Measurements from ENCODE around the gene ADRM1. TPM values are rescaled to one million over a fixed set of nuclear protein-coding genes. Genes with fewer than 3 reads are reported as not detected.

ADRM1 gene
- polyA plus RNA-seq, 12 donors = 37.5 to 62.4 (median 46.7) TPM; not detected in 1

GRCh38 chr20:62336775-62337557 lies 34.2 kb downstream of the ADRM1 start:
- DNase-seq = no peak

GRCh38 chr20:62337558-62338293 lies 34.9 kb downstream of the ADRM1 start:
- DNase-seq = no peak

DNA sequence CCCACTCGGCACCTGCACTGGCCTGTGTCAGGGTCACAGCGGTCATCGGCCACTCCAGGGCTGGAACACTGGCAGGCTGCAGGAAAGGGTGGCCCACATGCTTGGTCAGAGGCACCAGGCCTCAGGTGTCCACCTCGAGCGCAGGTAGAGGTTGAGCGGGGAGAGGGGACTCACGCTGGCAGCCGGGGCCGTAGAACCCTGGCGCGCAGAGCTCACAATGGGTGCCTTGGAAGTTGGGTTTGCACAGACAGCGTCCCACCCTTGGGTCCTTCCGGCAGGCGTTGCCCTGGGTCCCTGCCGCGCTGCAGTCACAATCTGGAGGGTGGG lies 35.5 kb downstream of the ADRM1 start:
- DNase-seq = no peak

DNA sequence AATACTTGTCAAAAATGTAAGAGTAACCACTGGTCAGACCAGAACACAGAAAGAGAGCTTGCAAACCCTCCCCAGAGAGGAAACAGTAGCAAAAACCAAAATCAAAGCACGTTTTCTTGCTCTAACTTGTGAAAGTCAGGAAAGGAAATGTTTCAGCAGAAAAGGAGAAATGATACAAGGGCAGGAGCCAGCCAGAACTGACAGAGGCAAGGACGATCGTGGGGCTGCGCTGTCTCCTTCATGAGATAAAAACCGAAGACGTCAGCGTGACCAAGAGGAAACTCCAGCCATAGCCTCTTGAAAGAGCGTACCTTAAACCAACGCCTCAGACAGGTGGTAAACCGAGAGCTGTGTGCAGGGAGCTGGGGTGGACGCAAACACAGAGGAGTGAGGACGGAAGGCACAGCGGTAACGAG lies 36.9 kb downstream of the ADRM1 start:
- DNase-seq = no peak

DNA sequence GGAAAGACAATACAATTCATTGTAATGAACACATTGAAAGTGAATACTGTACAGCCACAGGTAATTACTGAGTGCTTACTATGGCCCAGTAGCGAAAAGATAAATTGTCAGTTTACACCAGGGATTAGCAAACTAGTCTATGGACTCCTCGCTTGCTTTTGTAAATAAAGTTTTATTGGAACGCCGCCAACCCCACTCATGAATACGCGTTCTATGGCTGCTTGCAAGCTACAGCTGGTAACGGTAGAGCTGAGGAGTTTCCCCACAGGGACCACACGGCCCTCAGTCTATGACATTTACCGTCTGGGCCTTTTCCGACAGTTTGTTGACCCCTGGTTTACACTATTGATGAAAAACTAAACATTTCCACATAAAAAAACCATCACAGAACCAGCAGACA lies 40.1 kb downstream of the ADRM1 start:
- DNase-seq = no peak

GRCh38 chr20:62344092-62344491 lies 41.3 kb downstream of the ADRM1 start:
- no peak for DNase-seq

DNA sequence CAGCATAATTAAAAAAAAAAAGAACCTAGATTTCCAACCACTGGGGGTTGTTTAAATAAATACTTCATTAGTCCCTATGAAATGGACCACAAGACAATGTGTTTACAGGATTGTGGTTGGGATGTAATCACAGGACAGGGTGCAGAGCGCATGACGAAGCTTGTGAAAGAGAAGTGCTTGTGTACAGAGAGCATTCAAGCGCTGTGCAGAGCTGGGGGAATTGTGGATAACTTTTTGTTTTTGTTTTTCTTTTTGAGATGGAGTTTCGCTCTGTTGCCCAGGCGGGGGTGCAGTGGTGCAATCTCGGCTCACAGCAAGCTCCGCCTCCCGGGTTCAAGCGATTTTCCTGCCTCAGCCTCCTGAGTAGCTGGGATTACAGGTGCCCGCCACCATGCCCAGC lies 42.0 kb downstream of the ADRM1 start:
- DNase-seq = no peak

DNA sequence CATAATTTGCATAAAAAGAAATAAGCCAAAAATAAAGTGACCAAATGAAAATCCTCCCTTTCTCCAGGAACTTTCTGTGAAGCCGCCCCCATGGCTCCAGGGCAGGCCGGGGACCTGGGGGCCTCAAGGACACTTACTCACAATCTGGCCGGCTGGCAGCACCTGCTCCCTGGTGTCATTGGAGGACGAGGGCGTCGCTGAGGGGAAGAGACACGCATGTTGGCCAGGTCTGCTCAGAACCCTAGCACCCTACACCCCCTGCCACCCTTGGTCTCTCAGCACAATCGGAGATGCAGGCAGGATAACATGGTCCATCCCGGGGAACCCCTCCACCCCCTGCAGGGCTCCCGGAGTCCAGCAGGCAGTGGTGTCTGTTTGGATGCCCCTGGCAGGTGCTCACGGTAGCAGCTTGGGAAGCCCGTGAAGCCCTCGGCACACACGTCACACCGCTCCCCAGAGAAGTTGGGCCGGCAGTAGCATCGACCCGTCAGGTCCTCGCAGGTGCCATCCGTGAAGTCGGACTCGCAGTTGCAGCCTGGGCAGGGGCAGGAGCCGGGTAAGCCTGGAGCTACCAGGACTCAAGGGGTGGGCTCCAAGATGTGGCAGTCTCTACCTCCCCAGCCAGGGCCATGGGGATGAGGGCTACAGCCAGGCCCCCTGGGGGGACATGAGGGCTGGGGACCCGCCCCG lies 43.0 kb downstream of the ADRM1 start:
- DNase-seq = no peak

GRCh38 chr20:62346398-62347150 lies 43.8 kb downstream of the ADRM1 start:
- DNase-seq = no peak

- no peak for DNase-seq
Measured at GRCh38 chr20:62347151-62347404, 44.3 kb downstream of the ADRM1 start.

DNA sequence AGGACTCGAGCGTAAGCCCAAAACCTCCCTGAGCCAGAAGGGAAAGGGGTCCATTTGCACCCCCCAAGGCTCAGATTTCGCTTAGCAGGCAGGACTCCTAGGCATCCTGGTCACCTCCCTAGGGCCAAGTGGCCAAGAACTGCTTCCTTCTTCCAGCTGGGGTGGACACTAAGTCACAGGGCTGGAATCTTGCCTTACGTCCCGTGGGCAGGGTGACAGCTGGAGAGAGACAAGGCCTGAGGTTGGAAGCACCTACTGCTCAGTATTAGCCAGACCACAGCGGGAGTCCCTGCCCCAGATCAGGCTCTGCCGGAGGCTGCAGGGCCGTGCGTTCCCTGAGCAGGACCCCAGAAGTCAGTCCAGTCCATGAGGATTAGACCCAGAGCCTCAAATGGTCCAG lies 44.6 kb downstream of the ADRM1 start:
- DNase-seq = no peak

DNA sequence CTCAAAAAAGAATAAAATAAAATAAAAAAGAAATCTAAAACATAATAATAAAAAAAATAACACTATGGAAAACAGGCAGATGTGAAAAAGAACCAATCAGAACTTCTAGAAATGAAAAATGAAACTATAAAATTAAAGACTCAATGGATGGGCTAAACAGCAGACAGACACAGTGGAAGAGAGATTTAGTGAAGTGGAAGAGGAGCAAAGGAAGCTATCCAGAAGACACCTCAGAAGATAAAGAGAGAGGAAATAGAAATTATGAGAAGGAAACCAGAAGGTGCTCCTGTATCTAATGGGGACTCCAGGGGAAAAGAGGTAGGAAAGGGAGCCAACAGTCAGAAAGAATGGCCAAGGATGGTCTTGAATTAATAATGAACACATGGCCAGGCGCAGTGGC lies 45.8 kb downstream of the ADRM1 start:
- no peak for DNase-seq

- no peak for DNase-seq
Measured at GRCh38 chr20:62349556-62350097, 46.8 kb downstream of the ADRM1 start.

GRCh38 chr20:62350098-62350628 lies 47.4 kb downstream of the ADRM1 start:
- no peak for DNase-seq

- DNase-seq = no peak
Measured at GRCh38 chr20:62350629-62351422, 48.0 kb downstream of the ADRM1 start.

- no peak for DNase-seq
Measured at GRCh38 chr20:62351469-62352401, 48.9 kb downstream of the ADRM1 start.

DNA sequence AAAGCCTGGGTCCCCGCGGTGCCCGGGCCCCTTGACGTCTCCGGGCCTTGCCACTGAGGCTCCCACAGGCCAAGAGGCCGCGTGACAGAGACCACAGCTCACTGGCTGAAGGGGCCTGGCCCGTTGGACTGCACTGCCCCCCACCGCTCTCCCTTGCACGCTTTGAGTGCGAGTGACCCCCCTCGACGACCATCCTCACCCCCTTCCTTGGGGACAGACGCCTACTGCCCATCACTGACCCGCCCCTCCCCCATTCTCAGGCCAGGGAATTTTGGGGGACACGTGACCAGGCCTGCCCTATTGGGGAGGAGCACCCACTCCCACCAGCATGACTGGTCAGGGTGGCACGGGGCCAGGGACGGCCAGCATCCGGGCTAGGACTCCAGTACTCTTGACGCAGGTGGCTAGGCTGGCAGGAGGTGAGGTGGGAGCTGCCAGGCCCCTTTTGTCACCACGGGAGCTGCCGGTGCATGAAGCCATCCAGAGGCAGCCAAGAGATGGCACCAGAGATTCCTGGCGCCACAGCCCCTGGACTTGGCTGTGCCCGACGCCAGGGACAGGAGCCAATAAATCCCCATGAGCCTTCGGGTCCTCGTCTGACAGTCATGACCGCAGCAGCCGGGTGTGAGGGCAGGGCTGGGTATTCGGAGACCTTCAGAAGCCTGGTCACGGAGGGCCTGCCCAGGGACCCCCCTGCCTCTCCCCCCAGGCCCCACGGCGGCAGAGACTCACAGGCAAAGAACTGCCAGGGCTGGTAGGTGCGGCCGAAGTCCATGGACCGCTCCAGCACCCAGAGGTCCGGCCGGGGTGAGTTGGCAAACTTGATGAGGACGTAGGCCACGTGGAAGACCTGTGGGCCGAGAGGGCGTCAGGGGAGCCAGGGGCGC lies 49.8 kb downstream of the ADRM1 start:
- no peak for DNase-seq

GRCh38 chr20:62353289-62354030 lies 50.7 kb downstream of the ADRM1 start:
- DNase-seq = no peak

Data from muscle of arm (tissue), 12 donors.